ENCODE measurements around the gene MYDGF.

DNA sequence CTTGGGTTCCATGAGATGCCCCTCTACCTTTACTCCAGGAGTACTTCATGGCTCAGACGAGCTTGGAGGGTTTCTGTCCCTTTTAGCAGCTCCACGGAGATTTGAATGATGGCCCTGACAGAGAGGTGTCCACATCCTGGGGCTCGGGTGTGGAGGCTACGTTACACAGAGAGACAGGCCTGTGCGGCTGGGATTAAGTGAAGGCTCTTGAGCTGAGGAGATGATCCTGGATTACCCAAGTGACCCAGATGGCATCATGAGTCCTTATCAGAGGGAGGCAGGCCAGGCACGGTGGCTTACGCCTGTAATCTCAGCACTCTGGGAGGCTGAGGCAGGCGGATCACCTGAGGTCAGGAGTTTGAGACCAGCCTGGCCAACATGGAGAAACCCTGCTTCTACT, 41.1 kb upstream of the MYDGF start:
- TF ChIP-seq, protein P1, sequence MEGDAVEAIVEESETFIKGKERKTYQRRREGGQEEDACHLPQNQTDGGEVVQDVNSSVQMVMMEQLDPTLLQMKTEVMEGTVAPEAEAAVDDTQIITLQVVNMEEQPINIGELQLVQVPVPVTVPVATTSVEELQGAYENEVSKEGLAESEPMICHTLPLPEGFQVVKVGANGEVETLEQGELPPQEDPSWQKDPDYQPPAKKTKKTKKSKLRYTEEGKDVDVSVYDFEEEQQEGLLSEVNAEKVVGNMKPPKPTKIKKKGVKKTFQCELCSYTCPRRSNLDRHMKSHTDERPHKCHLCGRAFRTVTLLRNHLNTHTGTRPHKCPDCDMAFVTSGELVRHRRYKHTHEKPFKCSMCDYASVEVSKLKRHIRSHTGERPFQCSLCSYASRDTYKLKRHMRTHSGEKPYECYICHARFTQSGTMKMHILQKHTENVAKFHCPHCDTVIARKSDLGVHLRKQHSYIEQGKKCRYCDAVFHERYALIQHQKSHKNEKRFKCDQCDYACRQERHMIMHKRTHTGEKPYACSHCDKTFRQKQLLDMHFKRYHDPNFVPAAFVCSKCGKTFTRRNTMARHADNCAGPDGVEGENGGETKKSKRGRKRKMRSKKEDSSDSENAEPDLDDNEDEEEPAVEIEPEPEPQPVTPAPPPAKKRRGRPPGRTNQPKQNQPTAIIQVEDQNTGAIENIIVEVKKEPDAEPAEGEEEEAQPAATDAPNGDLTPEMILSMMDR (IDR thresholded peaks at IDR 0.05), result no peak
- TF ChIP-seq EZH2 (IDR thresholded peaks at IDR 0.05), result no peak
- no peak for TF ChIP-seq EZH2phosphoT487 (IDR thresholded peaks at IDR 0.05)
